Tibial artery (tissue), 4 donors: ENCODE results near the gene CD96.
"Not testable (repeated sequence)": the region's sequence is repeated elsewhere in the genome, so short reads cannot be mapped to it uniquely, and the experiment has no call there.

Experiments
- DNase-seq, 2 donors: peaks; one replicate each; pipeline ENCODE4 v3.0.0-alpha.2; 2019
- H3K27ac ChIP-seq, 2 donors: fragments of 200-600 bp; sonication (generic) in 1 of 2; 1 replicate in 1 of 2; 2 replicates in 1 of 2; pipeline ENCODE4 v1.5.1; 2018 to 2019; ENCODE audit warnings: mild to moderate bottlenecking in 1 of 2
- H3K27me3 ChIP-seq, 2 donors: fragments of 200-600 bp; sonication (generic) in 1 of 2; one replicate each; pipeline versions ENCODE4 v1.5.1 to v1.6.0; 2016 to 2019
- H3K36me3 ChIP-seq, 3 donors: fragments of 200-600 bp; sonication (generic) in 2 of 3; one replicate each; pipeline ENCODE4 v1.5.1; 2016 to 2019; ENCODE audit warnings: mild to moderate bottlenecking in 2 of 3
- H3K4me1 ChIP-seq, 4 donors: fragments of 200-600 bp; sonication (generic) in 2 of 4; 1 replicate in 3 of 4; 2 replicates in 1 of 4; pipeline ENCODE4 v1.5.1; 2016 to 2019
- H3K4me3 ChIP-seq, 2 donors: fragments of 200-600 bp; sonication (generic) in 1 of 2; 1 replicate in 1 of 2; 2 replicates in 1 of 2; pipeline ENCODE4 v1.5.1; 2018 to 2019; ENCODE audit warnings: mild to moderate bottlenecking in 2 of 2
- H3K9me3 ChIP-seq, 3 donors: fragments of 200-600 bp; sonication (generic) in 1 of 3; one replicate each; pipeline ENCODE4 v1.5.1; 2016 to 2019
- intact Hi-C: fragments of 100-400 bp; cut with DNase I; formaldehyde crosslinking; loops from one replicate; pipeline ENCODE4 v1.15.0; 2023; ENCODE audit warnings: low total_unique reads
- TF ChIP-seq, protein P1 (sequence below), 2 experiments: fragments of 200-600 bp in 1 of 2; fragments of 450-650 bp in 1 of 2; IDR thresholded peaks; one replicate each; pipeline ENCODE4 v1.5.1; 2017 to 2019; ENCODE audit warnings: antibody characterized with exemption in 2 of 2, mild to moderate bottlenecking in 1 of 2, moderate library complexity in 1 of 2

Gene CD96

GRCh38 chr3:111618945-111619344 is 76.9 kb downstream of the CD96 start:
- no peak overlapping the region for H3K4me3 ChIP-seq
- H3K36me3 ChIP-seq = no peaks in the 10 kb centered on the region
- H3K9me3 ChIP-seq = no peaks in the 10 kb centered on the region
- intact Hi-C loops = no loop called here
- DNase-seq = no peak
- no peaks in the 10 kb centered on the region for H3K27me3 ChIP-seq
- TF ChIP-seq, protein P1, sequence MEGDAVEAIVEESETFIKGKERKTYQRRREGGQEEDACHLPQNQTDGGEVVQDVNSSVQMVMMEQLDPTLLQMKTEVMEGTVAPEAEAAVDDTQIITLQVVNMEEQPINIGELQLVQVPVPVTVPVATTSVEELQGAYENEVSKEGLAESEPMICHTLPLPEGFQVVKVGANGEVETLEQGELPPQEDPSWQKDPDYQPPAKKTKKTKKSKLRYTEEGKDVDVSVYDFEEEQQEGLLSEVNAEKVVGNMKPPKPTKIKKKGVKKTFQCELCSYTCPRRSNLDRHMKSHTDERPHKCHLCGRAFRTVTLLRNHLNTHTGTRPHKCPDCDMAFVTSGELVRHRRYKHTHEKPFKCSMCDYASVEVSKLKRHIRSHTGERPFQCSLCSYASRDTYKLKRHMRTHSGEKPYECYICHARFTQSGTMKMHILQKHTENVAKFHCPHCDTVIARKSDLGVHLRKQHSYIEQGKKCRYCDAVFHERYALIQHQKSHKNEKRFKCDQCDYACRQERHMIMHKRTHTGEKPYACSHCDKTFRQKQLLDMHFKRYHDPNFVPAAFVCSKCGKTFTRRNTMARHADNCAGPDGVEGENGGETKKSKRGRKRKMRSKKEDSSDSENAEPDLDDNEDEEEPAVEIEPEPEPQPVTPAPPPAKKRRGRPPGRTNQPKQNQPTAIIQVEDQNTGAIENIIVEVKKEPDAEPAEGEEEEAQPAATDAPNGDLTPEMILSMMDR (IDR thresholded peaks at IDR 0.05) = no peak
- no peaks in the 10 kb centered on the region for H3K4me1 ChIP-seq
- H3K27ac ChIP-seq = no peak overlapping the region

DNA sequence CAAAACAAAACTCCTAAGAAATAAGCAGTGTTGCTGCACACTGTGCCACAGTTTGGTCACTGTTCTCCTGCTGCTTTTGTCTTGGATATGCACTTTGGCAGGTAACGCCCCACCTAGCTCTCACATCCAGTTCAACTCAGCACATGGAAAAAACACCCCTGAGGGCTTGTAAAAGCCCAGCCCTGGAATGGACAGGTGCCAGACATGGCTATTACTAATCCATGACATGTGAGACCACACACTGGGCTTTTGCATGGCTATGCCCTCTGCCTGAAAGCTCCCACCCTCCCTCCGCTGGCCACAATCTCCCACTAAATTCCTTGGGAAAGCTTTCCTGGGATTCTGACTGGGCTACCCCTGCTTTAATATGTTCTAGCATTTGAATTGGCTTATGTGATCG is 77.8 kb downstream of the CD96 start:
- Histone ChIP-seq H3K9me3 (no peaks in the 10 kb centered on the region), H3K4me3 (no peak overlapping the region), H3K36me3 (no peaks in the 10 kb centered on the region), H3K4me1 (no peaks in the 10 kb centered on the region), H3K27ac (no peak overlapping the region), H3K27me3 (no peaks in the 10 kb centered on the region)
- intact Hi-C loops = no loop called here
- no peak for DNase-seq
- TF ChIP-seq, protein P1 (IDR thresholded peaks at IDR 0.05) = no peak

DNA sequence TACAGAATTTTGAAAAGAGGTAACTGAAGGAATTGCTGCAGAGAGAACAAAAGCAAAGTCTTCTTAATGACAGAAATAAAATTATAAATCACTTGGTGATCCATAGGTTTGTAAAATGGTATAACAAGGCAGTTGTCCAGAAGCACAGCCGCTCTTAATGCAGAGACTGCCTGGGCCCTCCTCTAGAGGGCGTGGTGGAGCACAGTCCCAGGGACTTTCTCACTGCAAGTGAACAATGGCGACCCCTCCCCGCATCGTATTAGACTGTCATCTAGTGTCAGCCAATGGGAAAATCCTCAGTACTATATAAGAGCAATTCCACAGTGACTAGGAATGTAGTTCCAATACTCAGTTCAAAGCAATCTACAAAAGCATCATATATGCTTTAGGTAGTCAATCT is 79.5 kb downstream of the CD96 start:
- Histone ChIP-seq H3K36me3 (no peaks in the 10 kb centered on the region), H3K4me3 (no peak overlapping the region), H3K27ac (no peak overlapping the region), H3K27me3 (no peaks in the 10 kb centered on the region), H3K9me3 (no peaks in the 10 kb centered on the region), H3K4me1 (no peaks in the 10 kb centered on the region)
- intact Hi-C loops = no loop called here
- no peak for DNase-seq
- TF ChIP-seq, protein P1 (IDR thresholded peaks at IDR 0.05) = no peak

DNA sequence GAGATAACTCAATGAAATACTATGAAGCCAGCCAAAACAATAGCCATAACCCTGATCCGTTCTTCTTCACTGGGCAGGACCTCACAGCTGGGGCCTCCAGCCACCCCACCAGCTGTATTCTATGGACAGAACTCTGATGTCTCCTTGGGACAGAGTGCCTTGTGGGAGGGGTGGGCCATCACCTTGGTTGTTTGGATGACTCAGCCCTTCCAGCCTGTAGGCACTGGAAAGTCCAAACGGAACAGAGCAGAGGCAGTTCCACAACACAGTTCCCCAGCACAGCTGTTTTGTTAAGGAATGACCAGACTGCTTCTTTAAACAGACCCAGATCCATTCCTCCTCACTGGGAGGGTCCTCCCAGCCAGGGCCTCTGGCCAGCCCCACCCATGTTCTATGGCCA is 85.1 kb downstream of the CD96 start:
- Histone ChIP-seq H3K27ac (no peak overlapping the region), H3K27me3 (no peaks in the 10 kb centered on the region), H3K4me3 (no peak overlapping the region), H3K36me3 (no peaks in the 10 kb centered on the region), H3K9me3 (peaks cover 0 to 5% (median 0%) of the 10 kb centered on the region in 3 donors), H3K4me1 (no peaks in the 10 kb centered on the region)
- intact Hi-C loops = no loop called here
- no peak for DNase-seq
- TF ChIP-seq, protein P1 (IDR thresholded peaks at IDR 0.05) = no peak

- H3K9me3 ChIP-seq, intact Hi-C loops: not testable (repeated sequence)
These were observed 87.0 kb downstream of the CD96 start for GRCh38 chr3:111629018-111629417.

DNA sequence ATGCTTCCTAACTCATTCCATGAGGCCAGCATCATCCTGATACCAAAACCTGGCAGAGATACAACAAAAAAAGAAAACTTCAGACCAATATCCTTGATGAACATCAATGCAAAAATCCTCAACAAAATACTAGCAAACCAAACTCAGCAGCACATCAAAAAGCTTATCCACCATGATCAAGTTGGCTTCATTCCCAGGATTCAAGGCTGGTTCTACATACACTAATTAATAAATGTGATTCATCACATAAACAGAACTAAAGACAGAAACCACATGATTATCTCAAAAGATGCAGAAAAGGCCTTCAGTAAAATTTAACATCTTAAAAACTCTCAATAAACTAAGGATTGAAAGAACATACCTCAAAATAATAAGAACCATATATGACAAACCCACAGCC is 88.6 kb downstream of the CD96 start:
- H3K27me3 ChIP-seq, H3K27ac ChIP-seq, H3K4me3 ChIP-seq, DNase-seq, H3K36me3 ChIP-seq, H3K9me3 ChIP-seq, H3K4me1 ChIP-seq, intact Hi-C loops: not testable (repeated sequence)

More at GRCh38 chr3:111629018-111629417, 87.0 kb downstream of the CD96 start:
- not testable (repeated sequence) for H3K4me3 ChIP-seq, H3K36me3 ChIP-seq, H3K4me1 ChIP-seq, DNase-seq, H3K27ac ChIP-seq, H3K27me3 ChIP-seq

GRCh38 chr3:111635403-111635802 is 93.4 kb downstream of the CD96 start:
- TF ChIP-seq, protein P1 (IDR thresholded peaks at IDR 0.05) = no peak
- Histone ChIP-seq H3K27ac (no peak overlapping the region), H3K36me3 (no peaks in the 10 kb centered on the region), H3K4me3 (no peak overlapping the region), H3K9me3 (no peaks in the 10 kb centered on the region), H3K27me3 (no peaks in the 10 kb centered on the region), H3K4me1 (no peaks in the 10 kb centered on the region)
- intact Hi-C loops = no loop called here
- DNase-seq = no peak
